A549 (cell line): ENCODE data around the gene MITF.
"Not testable (repeated sequence)": the region's sequence is repeated elsewhere in the genome, so short reads cannot be mapped to it uniquely, and the experiment has no call there.

Source experiments
- CTCF ChIP-seq: fragments of >200 bp; sonication (Bioruptor Twin); formaldehyde crosslinking; IDR thresholded peaks from 3 replicates; pipeline ENCODE4 v1.5.1; 2016
- ELK1 ChIP-seq: fragments of 150-350 bp; IDR thresholded peaks from 2 replicates; pipeline ENCODE4 v1.6.1; 2014; ENCODE audit warnings: low read depth, mild to moderate bottlenecking, low read length
- EP300 ChIP-seq, 2 experiments: fragments of >200 bp; sonication (Bioruptor Twin); formaldehyde crosslinking; IDR thresholded peaks; 2 replicates in 1 of 2; 3 replicates in 1 of 2; pipeline ENCODE4 v1.6.1; 2016 to 2017
- HOXB5 ChIP-seq: fragments of 250-450 bp; sonication (Bioruptor Pico); IDR thresholded peaks from 2 replicates; pipeline ENCODE4 v1.5.0; 2020; ENCODE audit warnings: mild to moderate bottlenecking, moderate library complexity
- POLR2A ChIP-seq: IDR thresholded peaks from 2 replicates; pipeline ENCODE4 v1.6.1; 2012; ENCODE audit warnings: mild to moderate bottlenecking, low read length
- RAD21 ChIP-seq, 2 experiments: fragments of >200 bp in 1 of 2; sonication (Bioruptor Twin) in 1 of 2; formaldehyde crosslinking in 1 of 2; IDR thresholded peaks in 1 of 2; conservative IDR thresholded peaks in 1 of 2; 2 replicates in 1 of 2; 3 replicates in 1 of 2; pipeline ENCODE4 v1.6.1; 2012 to 2018; ENCODE audit warnings: inconsistent platforms in 1 of 2
- RCOR1 ChIP-seq: fragments of 150-350 bp; IDR thresholded peaks from 2 replicates; pipeline ENCODE4 v1.6.1; 2014; ENCODE audit warnings: antibody characterized with exemption, low read length, low read depth
- SMC3 ChIP-seq: fragments of >200 bp; sonication (Bioruptor Twin); formaldehyde crosslinking; IDR thresholded peaks from 3 replicates; pipeline ENCODE4 v1.6.1; 2018; ENCODE audit warnings: inconsistent platforms
- TP53 ChIP-seq: fragments of 250-450 bp; sonication (Bioruptor Pico); IDR thresholded peaks from 2 replicates; pipeline ENCODE4 v1.5.0; 2021; ENCODE audit warnings: mild to moderate bottlenecking, moderate library complexity
- TF ChIP-seq, protein P1 (sequence below): IDR thresholded peaks from 2 replicates; pipeline ENCODE4 v1.6.1; 2012
- TF ChIP-seq, protein P2 (sequence below): fragments of 200-600 bp; sonication (generic); IDR thresholded peaks from 2 replicates; pipeline ENCODE4 v1.6.1; 2016; ENCODE audit warnings: antibody characterized with exemption, mild to moderate bottlenecking, moderate library complexity

DNA sequence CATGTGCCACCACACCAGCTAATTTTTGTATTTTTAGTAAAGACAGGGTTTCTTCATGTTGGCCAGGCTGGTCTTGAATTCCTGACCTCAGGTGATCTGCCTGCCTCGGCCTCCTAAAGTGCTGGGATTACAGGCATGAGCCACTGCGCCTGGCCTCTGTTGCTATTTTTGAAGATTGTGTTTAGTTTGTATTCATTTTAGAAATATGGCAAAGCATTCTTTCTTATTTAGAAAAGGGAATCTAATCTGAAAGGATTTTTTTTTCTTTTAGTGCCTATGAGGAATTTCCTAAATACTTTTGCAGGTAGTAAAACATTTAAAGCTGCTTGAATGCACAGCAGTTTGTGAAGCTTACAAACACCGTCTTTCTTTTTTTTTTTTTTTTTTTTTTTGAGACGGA is 56.9 kb downstream of the MITF start:
- not testable (repeated sequence) for TF ChIP-seq POLR2A; RCOR1; CTCF; RAD21 (conservative IDR thresholded peaks at IDR 0.05 in 1 of 2, IDR thresholded peaks at IDR 0.05 in 1 of 2); TP53; ELK1; EP300 (IDR thresholded peaks at IDR 0.05); HOXB5; SMC3
- TF ChIP-seq, protein P1, sequence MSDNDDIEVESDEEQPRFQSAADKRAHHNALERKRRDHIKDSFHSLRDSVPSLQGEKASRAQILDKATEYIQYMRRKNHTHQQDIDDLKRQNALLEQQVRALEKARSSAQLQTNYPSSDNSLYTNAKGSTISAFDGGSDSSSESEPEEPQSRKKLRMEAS: not testable (repeated sequence)
- TF ChIP-seq, protein P2, sequence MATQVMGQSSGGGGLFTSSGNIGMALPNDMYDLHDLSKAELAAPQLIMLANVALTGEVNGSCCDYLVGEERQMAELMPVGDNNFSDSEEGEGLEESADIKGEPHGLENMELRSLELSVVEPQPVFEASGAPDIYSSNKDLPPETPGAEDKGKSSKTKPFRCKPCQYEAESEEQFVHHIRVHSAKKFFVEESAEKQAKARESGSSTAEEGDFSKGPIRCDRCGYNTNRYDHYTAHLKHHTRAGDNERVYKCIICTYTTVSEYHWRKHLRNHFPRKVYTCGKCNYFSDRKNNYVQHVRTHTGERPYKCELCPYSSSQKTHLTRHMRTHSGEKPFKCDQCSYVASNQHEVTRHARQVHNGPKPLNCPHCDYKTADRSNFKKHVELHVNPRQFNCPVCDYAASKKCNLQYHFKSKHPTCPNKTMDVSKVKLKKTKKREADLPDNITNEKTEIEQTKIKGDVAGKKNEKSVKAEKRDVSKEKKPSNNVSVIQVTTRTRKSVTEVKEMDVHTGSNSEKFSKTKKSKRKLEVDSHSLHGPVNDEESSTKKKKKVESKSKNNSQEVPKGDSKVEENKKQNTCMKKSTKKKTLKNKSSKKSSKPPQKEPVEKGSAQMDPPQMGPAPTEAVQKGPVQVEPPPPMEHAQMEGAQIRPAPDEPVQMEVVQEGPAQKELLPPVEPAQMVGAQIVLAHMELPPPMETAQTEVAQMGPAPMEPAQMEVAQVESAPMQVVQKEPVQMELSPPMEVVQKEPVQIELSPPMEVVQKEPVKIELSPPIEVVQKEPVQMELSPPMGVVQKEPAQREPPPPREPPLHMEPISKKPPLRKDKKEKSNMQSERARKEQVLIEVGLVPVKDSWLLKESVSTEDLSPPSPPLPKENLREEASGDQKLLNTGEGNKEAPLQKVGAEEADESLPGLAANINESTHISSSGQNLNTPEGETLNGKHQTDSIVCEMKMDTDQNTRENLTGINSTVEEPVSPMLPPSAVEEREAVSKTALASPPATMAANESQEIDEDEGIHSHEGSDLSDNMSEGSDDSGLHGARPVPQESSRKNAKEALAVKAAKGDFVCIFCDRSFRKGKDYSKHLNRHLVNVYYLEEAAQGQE: not testable (repeated sequence)
